ENCODE data around the gene ARHGAP28. TPM values are rescaled to one million over a fixed set of nuclear protein-coding genes. Genes with fewer than 3 reads are reported as not detected.

ARHGAP28 gene
- total RNA-seq, 1 experiment from 2014 or later = 9.2 TPM

DNA sequence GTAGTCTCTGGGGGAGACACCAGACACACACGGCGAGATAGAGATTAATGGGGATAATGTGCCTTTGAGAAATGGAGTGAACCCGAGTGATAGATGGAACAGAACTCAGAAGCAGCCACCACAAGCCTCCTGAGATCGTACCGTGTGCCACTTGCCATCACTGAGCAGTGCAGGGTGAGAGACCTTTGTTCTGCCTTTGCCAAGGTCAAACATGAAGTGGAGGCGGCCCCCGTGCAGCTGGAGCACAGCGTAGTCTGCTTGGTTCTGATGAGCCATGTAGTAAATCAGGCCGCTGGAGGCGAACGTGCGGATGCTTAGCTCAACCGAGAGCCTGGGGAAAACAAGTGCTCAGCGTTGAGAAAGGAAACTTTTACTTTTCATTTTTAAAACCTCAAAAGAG is 221.1 kb downstream of the ARHGAP28 start:
- Mint-ChIP-seq H3K4me1 (peaks cover 7 to 11% of the 10 kb centered on the region in 2 experiments), H3K4me3 (no peak overlapping the region), H3K27me3 (ENCODE audit: low read depth) (no peaks in the 10 kb centered on the region; the same call in 1 of the 2 replicates), H3K27ac (peak overlapping the region in 2 of 3 experiments; percentile 46 to 49; a peak in 2 of 7 replicates), H3K36me3 (ENCODE audit: insufficient read depth in 1 of 3, low read depth in 3 of 3) (peaks cover 30 to 68% (median 50%) of the 10 kb centered on the region in 3 experiments), H3K9me3 (no peaks in the 10 kb centered on the region)
- no peak overlapping the region for H3K27ac ChIP-seq (ENCODE audit: insufficient read length, low read depth, low read length)
- no peak overlapping the region for H2AK5ac ChIP-seq (ENCODE audit: insufficient read length, low read length)
- H3K4me1 ChIP-seq (ENCODE audit: insufficient read depth, low read length) = no peaks in the 10 kb centered on the region
- H4K8ac ChIP-seq (replicated peaks; ENCODE audit: insufficient read length, low read depth, low read length) = no peak overlapping the region
- no peak overlapping the region for H4K5ac ChIP-seq (ENCODE audit: insufficient read length, low read depth, low read length)
- no peak overlapping the region for H3K4me2 ChIP-seq (ENCODE audit: insufficient read depth, insufficient read length, low read length)
- WGBS (ENCODE audit: extremely low coverage, insufficient read length, low lambda C conversion rate) = no CpG with 5 or more reads among the region's 14 CpGs
- no peaks in the 10 kb centered on the region for H3K23me2 ChIP-seq (ENCODE audit: insufficient read length, low read depth, low read length, poor library complexity, severe bottlenecking)
- H3K79me1 ChIP-seq (ENCODE audit: insufficient read depth, low read depth, low read length, poor library complexity, severe bottlenecking) = no peaks in the 10 kb centered on the region
- TF ChIP-seq, protein P1, sequence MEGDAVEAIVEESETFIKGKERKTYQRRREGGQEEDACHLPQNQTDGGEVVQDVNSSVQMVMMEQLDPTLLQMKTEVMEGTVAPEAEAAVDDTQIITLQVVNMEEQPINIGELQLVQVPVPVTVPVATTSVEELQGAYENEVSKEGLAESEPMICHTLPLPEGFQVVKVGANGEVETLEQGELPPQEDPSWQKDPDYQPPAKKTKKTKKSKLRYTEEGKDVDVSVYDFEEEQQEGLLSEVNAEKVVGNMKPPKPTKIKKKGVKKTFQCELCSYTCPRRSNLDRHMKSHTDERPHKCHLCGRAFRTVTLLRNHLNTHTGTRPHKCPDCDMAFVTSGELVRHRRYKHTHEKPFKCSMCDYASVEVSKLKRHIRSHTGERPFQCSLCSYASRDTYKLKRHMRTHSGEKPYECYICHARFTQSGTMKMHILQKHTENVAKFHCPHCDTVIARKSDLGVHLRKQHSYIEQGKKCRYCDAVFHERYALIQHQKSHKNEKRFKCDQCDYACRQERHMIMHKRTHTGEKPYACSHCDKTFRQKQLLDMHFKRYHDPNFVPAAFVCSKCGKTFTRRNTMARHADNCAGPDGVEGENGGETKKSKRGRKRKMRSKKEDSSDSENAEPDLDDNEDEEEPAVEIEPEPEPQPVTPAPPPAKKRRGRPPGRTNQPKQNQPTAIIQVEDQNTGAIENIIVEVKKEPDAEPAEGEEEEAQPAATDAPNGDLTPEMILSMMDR (conservative IDR thresholded peaks at IDR 0.05) = no peak
- H3K79me2 ChIP-seq (ENCODE audit: insufficient read depth, low read length) = no peaks in the 10 kb centered on the region
- H3K27me3 ChIP-seq (ENCODE audit: insufficient read depth, low read length) = no peaks in the 10 kb centered on the region
- H2BK5ac ChIP-seq (ENCODE audit: insufficient read length, low read length) = no peak overlapping the region
- no peaks in the 10 kb centered on the region for H3K9me3 ChIP-seq (ENCODE audit: control insufficient read depth, low read depth, low read length)
- no peak overlapping the region for H3T11ph ChIP-seq (ENCODE audit: low read length)
- no peak overlapping the region for H3K56ac ChIP-seq (ENCODE audit: insufficient read length, low read depth, low read length)
- no peak overlapping the region for H3K18ac ChIP-seq (ENCODE audit: insufficient read length, low read depth, low read length)
- H2BK15ac ChIP-seq (ENCODE audit: low read depth, low read length) = no peak overlapping the region
- no peak overlapping the region for H3K9ac ChIP-seq (ENCODE audit: extremely low read depth, insufficient read length, low read length)
- DNase-seq = no peak
- H4K91ac ChIP-seq (ENCODE audit: insufficient read length, low read depth, low read length) = no peak overlapping the region
- H4K20me1 ChIP-seq (ENCODE audit: control insufficient read depth, insufficient read depth, insufficient read length) = no peaks in the 10 kb centered on the region
- no peak overlapping the region for H2BK12ac ChIP-seq (ENCODE audit: insufficient read length, low read depth, low read length)
- no peak overlapping the region for H2AFZ ChIP-seq (ENCODE audit: low read length)
- H2BK120ac ChIP-seq (ENCODE audit: low read depth, low read length, poor library complexity, severe bottlenecking) = no peak overlapping the region
- H3K4ac ChIP-seq (ENCODE audit: low read depth, low read length) = no peak overlapping the region
- no peak overlapping the region for H2BK20ac ChIP-seq (ENCODE audit: low read depth, low read length, poor library complexity, severe bottlenecking)
- H3K23ac ChIP-seq (ENCODE audit: insufficient read length, low read depth, low read length) = no peak overlapping the region
- no peak overlapping the region for H3K14ac ChIP-seq (ENCODE audit: insufficient read depth, low read length)
